ENCODE measurements around the gene ELFN1. TPM values are rescaled to one million over a fixed set of nuclear protein-coding genes. Genes with fewer than 3 reads are reported as not detected.

The ELFN1 gene
- total and polyA plus RNA-seq, 9 of the 15 experiments (the other 6 are each of a cell fraction or from before 2014, with no cell fraction given): 0.04 to 0.64 (median 0.18) TPM; not detected in 2

DNA sequence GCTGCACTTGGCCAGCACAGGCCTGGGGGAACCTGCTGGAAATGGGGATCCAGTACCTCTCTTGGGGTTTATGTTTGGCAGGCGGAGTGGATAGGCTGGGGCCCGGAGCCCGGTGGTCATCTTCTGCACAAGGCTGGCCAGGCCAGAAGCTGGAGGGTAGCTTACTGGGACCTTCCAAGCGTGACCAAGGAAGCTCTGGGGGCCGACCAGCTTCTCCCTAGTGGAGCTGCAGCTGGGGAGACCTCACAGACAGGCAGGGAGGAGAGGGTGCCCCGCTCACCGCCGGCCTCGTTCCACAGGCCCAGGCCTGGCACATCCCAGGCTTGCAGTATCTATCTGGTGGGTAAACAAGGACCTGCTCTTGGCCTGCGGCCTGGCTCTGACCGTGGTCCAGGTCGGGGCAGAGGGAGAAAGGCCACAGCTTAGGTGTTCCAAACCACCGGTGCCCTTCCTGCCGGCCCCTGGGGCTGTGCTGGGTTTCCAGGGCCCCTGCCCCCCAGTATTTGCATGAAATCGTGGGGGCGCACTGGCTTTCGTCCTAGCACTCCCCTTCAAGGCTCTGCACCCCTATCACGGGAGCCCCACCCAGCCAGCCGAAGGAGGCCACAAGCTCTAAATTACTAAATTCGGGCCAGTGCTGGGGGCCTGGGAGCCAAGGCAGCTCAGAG lies 1.5 kb upstream of the ELFN1 start:
- no peak for FAIRE-seq
- in situ Hi-C loops (cut with MboI): no loop called here
- intact Hi-C loops (cut with micrococcal nuclease): loop anchor here (10.0 kb wide), 1 partner anchor 676 kb away; no protein-coding TSS in a partner anchor
- POLR2A ChIA-PET: interaction anchor here (0.6 to 1.0 kb wide), 2 partner anchors 18 to 162 kb away, joined by 3 to 4 read pairs; no protein-coding TSS in a partner anchor
- Histone ChIP-seq H3K27ac (ENCODE audit: extremely low read depth, low read depth, low read length) (no peak overlapping the region), H3K4me3 (no peak overlapping the region), H3K4me2 (ENCODE audit: insufficient read depth, low read length) (no peak overlapping the region), H3K9me1 (ENCODE audit: control insufficient read depth, insufficient read depth, low read length) (no peaks in the 10 kb centered on the region), H3K36me3 (ENCODE audit: control insufficient read depth, insufficient read depth, low read length) (no peaks in the 10 kb centered on the region), H3K9ac (ENCODE audit: insufficient read depth in 1 of 2, low read depth in 2 of 2, low read length in 2 of 2) (no peak overlapping the region), H2AFZ (ENCODE audit: low read depth, low read length) (no peak overlapping the region), H3K4me1 (replicated peaks in 1 of 2; ENCODE audit: control insufficient read depth in 2 of 2, insufficient read depth in 2 of 2, low read length in 2 of 2) (peaks cover 0 to 67% of the 10 kb centered on the region in 2 experiments; a peak in 2 of 5 replicates), H3K9me3 (replicated peaks; ENCODE audit: control insufficient read depth, insufficient read depth, low read depth, low read length) (no peaks in the 10 kb centered on the region), H3K79me2 (ENCODE audit: control insufficient read depth, insufficient read depth, low read length) (no peaks in the 10 kb centered on the region), H3K27me3 (ENCODE audit: control insufficient read depth in 2 of 2, insufficient read depth in 2 of 2, low read length in 2 of 2) (peaks cover 13 to 34% of the 10 kb centered on the region in 2 experiments; a peak in 3 of 5 replicates), H4K20me1 (replicated peaks; ENCODE audit: control insufficient read depth, insufficient read depth, low read length) (peaks cover 11% of the 10 kb centered on the region; the same call in 1 of the 2 replicates)
- no peak for ATAC-seq
- DNase-seq (ENCODE audit: extremely low read depth in 1 of 4, low spot score in 3 of 4): no peak
- CTCF ChIA-PET (ENCODE audit: low intra/inter-chr PET ratio): no interaction called here
- WGBS (ENCODE audit: insufficient coverage, low coverage, missing lambda C conversion rate): 24% methylated on average over 17 of the region's 20 CpGs
- no TSS peak for BruUV-seq (replicated peaks)
- TF ChIP-seq BCLAF1 (IDR thresholded peaks at IDR 0.05; ENCODE audit: borderline replicate concordance in 1 of 2, control insufficient read depth in 1 of 2, low read depth in 2 of 2, low read length in 1 of 2) (no peak), HDAC8 (tag; IDR thresholded peaks at IDR 0.05) (no peak), HOXB6 (CRISPR knock-in tag; IDR thresholded peaks at IDR 0.05; ENCODE audit: borderline replicate concordance) (no peak), ARID1B (IDR thresholded peaks at IDR 0.05) (no peak), ZNF175 (CRISPR knock-in tag; IDR thresholded peaks at IDR 0.05; ENCODE audit: low read depth) (no peak), ZNF133 (CRISPR knock-in tag; IDR thresholded peaks at IDR 0.05) (no peak), STAT5A (IDR thresholded peaks at IDR 0.05; ENCODE audit: borderline replicate concordance, low read length) (no peak), CEBPG (CRISPR knock-in tag; IDR thresholded peaks at IDR 0.05) (no peak), CEBPG (tag; conservative IDR thresholded peaks at IDR 0.05 in 1 of 2, IDR thresholded peaks at IDR 0.05 in 1 of 2) (no peak), TCF15 (CRISPR knock-in tag; IDR thresholded peaks at IDR 0.05) (no peak)
- TF ChIP-seq, protein P1, sequence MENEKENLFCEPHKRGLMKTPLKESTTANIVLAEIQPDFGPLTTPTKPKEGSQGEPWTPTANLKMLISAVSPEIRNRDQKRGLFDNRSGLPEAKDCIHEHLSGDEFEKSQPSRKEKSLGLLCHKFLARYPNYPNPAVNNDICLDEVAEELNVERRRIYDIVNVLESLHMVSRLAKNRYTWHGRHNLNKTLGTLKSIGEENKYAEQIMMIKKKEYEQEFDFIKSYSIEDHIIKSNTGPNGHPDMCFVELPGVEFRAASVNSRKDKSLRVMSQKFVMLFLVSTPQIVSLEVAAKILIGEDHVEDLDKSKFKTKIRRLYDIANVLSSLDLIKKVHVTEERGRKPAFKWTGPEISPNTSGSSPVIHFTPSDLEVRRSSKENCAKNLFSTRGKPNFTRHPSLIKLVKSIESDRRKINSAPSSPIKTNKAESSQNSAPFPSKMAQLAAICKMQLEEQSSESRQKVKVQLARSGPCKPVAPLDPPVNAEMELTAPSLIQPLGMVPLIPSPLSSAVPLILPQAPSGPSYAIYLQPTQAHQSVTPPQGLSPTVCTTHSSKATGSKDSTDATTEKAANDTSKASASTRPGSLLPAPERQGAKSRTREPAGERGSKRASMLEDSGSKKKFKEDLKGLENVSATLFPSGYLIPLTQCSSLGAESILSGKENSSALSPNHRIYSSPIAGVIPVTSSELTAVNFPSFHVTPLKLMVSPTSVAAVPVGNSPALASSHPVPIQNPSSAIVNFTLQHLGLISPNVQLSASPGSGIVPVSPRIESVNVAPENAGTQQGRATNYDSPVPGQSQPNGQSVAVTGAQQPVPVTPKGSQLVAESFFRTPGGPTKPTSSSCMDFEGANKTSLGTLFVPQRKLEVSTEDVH (IDR thresholded peaks at IDR 0.05; ENCODE audit: low read depth, partially characterized antibody): no peak
- TF ChIP-seq, protein P2, sequence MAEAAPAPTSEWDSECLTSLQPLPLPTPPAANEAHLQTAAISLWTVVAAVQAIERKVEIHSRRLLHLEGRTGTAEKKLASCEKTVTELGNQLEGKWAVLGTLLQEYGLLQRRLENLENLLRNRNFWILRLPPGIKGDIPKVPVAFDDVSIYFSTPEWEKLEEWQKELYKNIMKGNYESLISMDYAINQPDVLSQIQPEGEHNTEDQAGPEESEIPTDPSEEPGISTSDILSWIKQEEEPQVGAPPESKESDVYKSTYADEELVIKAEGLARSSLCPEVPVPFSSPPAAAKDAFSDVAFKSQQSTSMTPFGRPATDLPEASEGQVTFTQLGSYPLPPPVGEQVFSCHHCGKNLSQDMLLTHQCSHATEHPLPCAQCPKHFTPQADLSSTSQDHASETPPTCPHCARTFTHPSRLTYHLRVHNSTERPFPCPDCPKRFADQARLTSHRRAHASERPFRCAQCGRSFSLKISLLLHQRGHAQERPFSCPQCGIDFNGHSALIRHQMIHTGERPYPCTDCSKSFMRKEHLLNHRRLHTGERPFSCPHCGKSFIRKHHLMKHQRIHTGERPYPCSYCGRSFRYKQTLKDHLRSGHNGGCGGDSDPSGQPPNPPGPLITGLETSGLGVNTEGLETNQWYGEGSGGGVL (CRISPR knock-in tag; IDR thresholded peaks at IDR 0.05): no peak
